ENCODE data around the gene OMA1.

- TF ChIP-seq CTCF (IDR thresholded peaks at IDR 0.05; ENCODE audit: low read depth, low read length, poor library complexity, severe bottlenecking) (no peak), EZH2phosphoT487 (IDR thresholded peaks at IDR 0.05; ENCODE audit: borderline replicate concordance, low read length) (no peak)
Observed at GRCh38 chr1:58439946-58440345, 106.6 kb downstream of the OMA1 start.
